Right ventricle myocardium superior (tissue), 1 donor: Measurements from ENCODE around the gene IDS. TPM values are rescaled to one million over a fixed set of nuclear protein-coding genes. Genes with fewer than 3 reads are reported as not detected.

Experiments used
- total RNA-seq: library from RNA; stranded (reverse); fragmentation: NEBNext Ultra II Directional; extraction: Animal tissue kit (Norgen Biotek cat#: 25700); gene quantifications from one replicate; pipeline ENCODE4 v1.2.1, GENCODE V29; 2021
- donor health status: DM: no; HTN: yes; CAD: no; lungs with severe emphysema.

IDS gene
- total RNA-seq, 1 donor from 2014 or later, result 75.9 TPM

Other genes starting within 250 kb of the IDS start
- gene EOLA1, start 35.7 kb upstream of the IDS start, total RNA-seq, result 26.9 TPM
- gene HSFX3, start 44.6 kb upstream of the IDS start, total RNA-seq, result not detected
- not detected for gene MAGEA9B, start 82.2 kb upstream of the IDS start, total RNA-seq
- gene HSFX2, start 90.0 kb upstream of the IDS start, total RNA-seq, result not detected
- gene TMEM185A, start 126.5 kb upstream of the IDS start, total RNA-seq, result 28.9 TPM
- not detected for gene MAGEA11, start 206.8 kb upstream of the IDS start, total RNA-seq